ENCODE data around the gene GNS.

- TF ChIP-seq POLR2A (IDR thresholded peaks at IDR 0.05; ENCODE audit: low read length), result no peak
- no peak for TF ChIP-seq JUNB (IDR thresholded peaks at IDR 0.05)
These were observed 13.2 kb downstream of the GNS start for GRCh38 chr12:64745980-64746379.

Data from A549 (cell line).